Tibial nerve (tissue), 3 donors: Measurements from ENCODE around the gene FER.

ENCODE experiments used
- POLR2A ChIP-seq, 2 donors: fragments of 450-650 bp; IDR thresholded peaks; one replicate each; pipeline ENCODE4 v1.6.1; 2017; ENCODE audit warnings: antibody characterized with exemption in 2 of 2, mild to moderate bottlenecking in 2 of 2, moderate library complexity in 2 of 2
- TF ChIP-seq, protein P1 (sequence below), 5 experiments: fragments of 200-600 bp in 3 of 5; fragments of 450-650 bp in 2 of 5; sonication (generic) in 3 of 5; IDR thresholded peaks; one replicate each; pipeline ENCODE4 v1.5.1; 2016 to 2019; ENCODE audit warnings: antibody characterized with exemption in 5 of 5, mild to moderate bottlenecking in 3 of 5, moderate library complexity in 2 of 5

DNA sequence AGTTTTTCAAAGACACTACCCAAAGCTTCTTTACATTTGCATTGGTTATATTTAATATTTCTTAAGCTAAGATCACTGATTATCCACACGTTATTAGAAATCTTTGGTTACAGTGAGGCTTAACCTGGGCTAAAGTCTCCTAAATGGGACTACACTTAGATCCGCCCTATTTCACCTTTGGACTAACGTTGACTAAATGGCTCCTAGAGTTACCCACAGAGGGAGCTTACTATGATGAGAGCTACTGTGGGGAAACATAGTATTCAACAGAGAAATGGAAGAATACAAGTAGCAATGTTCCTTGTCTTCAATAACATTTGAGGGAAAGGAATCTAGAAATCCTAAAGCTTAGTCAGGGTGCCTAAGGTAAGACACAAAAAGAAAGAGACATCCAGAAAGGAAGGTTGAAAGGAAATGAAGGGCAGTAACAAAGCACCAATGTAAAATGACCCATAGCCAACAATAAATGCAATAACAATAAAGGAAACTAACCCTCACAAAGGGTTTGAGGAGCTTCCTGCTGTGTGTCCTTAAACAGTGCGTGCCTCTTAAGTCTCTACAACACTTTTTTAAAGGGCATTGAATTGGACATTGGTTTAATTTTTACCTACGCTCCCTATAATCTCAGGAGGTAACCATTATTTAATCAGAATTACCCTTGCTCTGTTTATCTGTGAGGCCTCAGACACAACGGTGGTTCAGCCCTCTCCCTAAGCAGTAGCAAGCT lies 445.0 kb downstream of the FER start:
- TF ChIP-seq, protein P1, sequence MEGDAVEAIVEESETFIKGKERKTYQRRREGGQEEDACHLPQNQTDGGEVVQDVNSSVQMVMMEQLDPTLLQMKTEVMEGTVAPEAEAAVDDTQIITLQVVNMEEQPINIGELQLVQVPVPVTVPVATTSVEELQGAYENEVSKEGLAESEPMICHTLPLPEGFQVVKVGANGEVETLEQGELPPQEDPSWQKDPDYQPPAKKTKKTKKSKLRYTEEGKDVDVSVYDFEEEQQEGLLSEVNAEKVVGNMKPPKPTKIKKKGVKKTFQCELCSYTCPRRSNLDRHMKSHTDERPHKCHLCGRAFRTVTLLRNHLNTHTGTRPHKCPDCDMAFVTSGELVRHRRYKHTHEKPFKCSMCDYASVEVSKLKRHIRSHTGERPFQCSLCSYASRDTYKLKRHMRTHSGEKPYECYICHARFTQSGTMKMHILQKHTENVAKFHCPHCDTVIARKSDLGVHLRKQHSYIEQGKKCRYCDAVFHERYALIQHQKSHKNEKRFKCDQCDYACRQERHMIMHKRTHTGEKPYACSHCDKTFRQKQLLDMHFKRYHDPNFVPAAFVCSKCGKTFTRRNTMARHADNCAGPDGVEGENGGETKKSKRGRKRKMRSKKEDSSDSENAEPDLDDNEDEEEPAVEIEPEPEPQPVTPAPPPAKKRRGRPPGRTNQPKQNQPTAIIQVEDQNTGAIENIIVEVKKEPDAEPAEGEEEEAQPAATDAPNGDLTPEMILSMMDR (IDR thresholded peaks at IDR 0.05), result no peak
- TF ChIP-seq POLR2A (IDR thresholded peaks at IDR 0.05), result no peak
